CD4-positive, alpha-beta T cell (primary cell): ENCODE measurements around the gene CFAP57. TPM values are rescaled to one million over a fixed set of nuclear protein-coding genes. Genes with fewer than 3 reads are reported as not detected.

ENCODE experiments used
- ATAC-seq: fragments of 200-7000 bp; cut with Tn5 transposase; one replicate; pipeline ENCODE4 v1.10.0; 2022; ENCODE audit warnings: mild to moderate bottlenecking; ENCODE audit not compliant: poor library complexity
- CTCF ChIA-PET: fragments of 350-600 bp; sonication (Branson Sonifier 250); formaldehyde crosslinking; loops from one replicate; lab custom pipeline; 2021; ENCODE audit warnings: antibody characterized with exemption, inconsistent platforms; lab: Charles Lee
- POLR2A ChIA-PET: fragments of 350-600 bp; sonication (Branson Sonifier 250); formaldehyde crosslinking; loops from one replicate; lab custom pipeline; 2021; ENCODE audit warnings: antibody characterized with exemption, inconsistent platforms; lab: Charles Lee
- DNase-seq, 14 experiments: peaks; one replicate each; pipeline ENCODE4 v3.0.0-alpha.2; 2013 to 2020; ENCODE audit warnings: mixed read lengths in 2 of 14
- H3K27ac ChIP-seq, 2 donors: one replicate each; pipeline versions ENCODE4 v1.5.1 to v1.7.0; 2013; ENCODE audit warnings: low read length in 2 of 2, low read depth in 1 of 2, mild to moderate bottlenecking in 1 of 2
- H3K27me3 ChIP-seq, 2 experiments: 1 replicate in 1 of 2; 2 replicates in 1 of 2; pipeline versions ENCODE4 v1.6.1 to v1.7.0; 2013; ENCODE audit warnings: low read length in 2 of 2, control low read depth in 1 of 2, mild to moderate bottlenecking in 1 of 2, moderate library complexity in 1 of 2; ENCODE audit not compliant: insufficient read depth in 2 of 2, control insufficient read depth in 1 of 2
- H3K36me3 ChIP-seq: one replicate; pipeline ENCODE4 v1.6.1; 2013; ENCODE audit warnings: low read length, control low read depth; ENCODE audit not compliant: insufficient read depth
- H3K4me1 ChIP-seq: one replicate; pipeline ENCODE4 v1.6.1; 2013; ENCODE audit warnings: low read length, control low read depth; ENCODE audit not compliant: insufficient read depth
- H3K4me3 ChIP-seq: one replicate; pipeline ENCODE4 v1.5.1; 2013; ENCODE audit warnings: mild to moderate bottlenecking, low read length, moderate library complexity
- H3K9me3 ChIP-seq, 2 experiments: 1 replicate in 1 of 2; 2 replicates in 1 of 2; pipeline versions ENCODE4 v1.6.1 to v1.7.0; 2013; ENCODE audit warnings: low read length in 2 of 2, mild to moderate bottlenecking in 2 of 2, control low read depth in 1 of 2, moderate library complexity in 1 of 2; ENCODE audit not compliant: control insufficient read depth in 1 of 2, insufficient read depth in 1 of 2
- H3K27ac Mint-ChIP-seq: one replicate; pipeline ENCODE4 v1.8.0; 2020; ENCODE audit warnings: mixed read lengths
- H3K27me3 Mint-ChIP-seq: one replicate; pipeline ENCODE4 v1.8.0; 2021; ENCODE audit warnings: mixed read lengths
- H3K36me3 Mint-ChIP-seq: one replicate; pipeline ENCODE4 v1.8.0; 2021; ENCODE audit warnings: low read depth, mixed read lengths
- H3K4me1 Mint-ChIP-seq: one replicate; pipeline ENCODE4 v1.8.0; 2021; ENCODE audit warnings: low read depth, mixed read lengths
- H3K4me3 Mint-ChIP-seq: one replicate; pipeline ENCODE4 v1.8.0; 2020; ENCODE audit warnings: mild to moderate bottlenecking, mixed read lengths
- H3K9me3 Mint-ChIP-seq: one replicate; pipeline ENCODE4 v1.8.0; 2020; ENCODE audit warnings: mixed read lengths
- intact Hi-C, 2 experiments: fragments of 100-400 bp; cut with DNase I in 1 of 2; cut with micrococcal nuclease in 1 of 2; formaldehyde crosslinking; loops; one replicate each; pipeline versions ENCODE4 v1.15.1 to v1.9.0; 2023 to 2025; cut with DNase I, micrococcal nuclease
- total RNA-seq, 174 experiments: library from RNA in 2 of 174; stranded (reverse) in 2 of 174; gene quantifications; one replicate each; pipeline ENCODE4 v1.2.3 and lab custom pipeline; 2021 to 2026
- TF ChIP-seq, protein P1 (sequence below): fragments of 200-600 bp; IDR thresholded peaks from one replicate; pipeline ENCODE4 v1.8.0; 2022; ENCODE audit warnings: antibody characterized with exemption, mild to moderate bottlenecking

Gene CFAP57
- total RNA-seq, 2 experiments from 2014 or later, result not detected

DNA sequence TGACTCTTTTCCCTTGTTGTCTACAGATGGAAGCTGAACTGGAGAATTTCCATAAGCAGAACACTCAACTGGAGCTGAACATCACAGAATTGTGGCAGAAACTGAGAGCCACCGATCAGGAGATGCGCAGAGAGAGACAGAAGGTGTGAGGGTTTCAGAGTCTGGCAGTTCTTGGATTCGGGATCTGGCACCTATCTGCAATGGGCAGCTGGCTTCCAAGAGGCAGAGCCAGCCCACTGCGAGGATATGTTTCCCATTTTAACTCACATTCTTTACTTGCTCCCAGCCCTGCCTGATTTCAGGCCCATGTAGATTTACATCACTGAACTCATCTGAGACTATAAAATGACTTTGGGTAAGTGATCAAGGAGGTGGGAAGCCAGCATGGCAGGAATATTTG is 60.4 kb downstream of the CFAP57 start:
- Histone ChIP-seq H3K4me3 (no peak overlapping the region), H3K27me3 (no peaks in the 10 kb centered on the region), H3K36me3 (no peaks in the 10 kb centered on the region), H3K4me1 (no peaks in the 10 kb centered on the region), H3K27ac (no peak overlapping the region), H3K9me3 (no peaks in the 10 kb centered on the region)
- TF ChIP-seq, protein P1, sequence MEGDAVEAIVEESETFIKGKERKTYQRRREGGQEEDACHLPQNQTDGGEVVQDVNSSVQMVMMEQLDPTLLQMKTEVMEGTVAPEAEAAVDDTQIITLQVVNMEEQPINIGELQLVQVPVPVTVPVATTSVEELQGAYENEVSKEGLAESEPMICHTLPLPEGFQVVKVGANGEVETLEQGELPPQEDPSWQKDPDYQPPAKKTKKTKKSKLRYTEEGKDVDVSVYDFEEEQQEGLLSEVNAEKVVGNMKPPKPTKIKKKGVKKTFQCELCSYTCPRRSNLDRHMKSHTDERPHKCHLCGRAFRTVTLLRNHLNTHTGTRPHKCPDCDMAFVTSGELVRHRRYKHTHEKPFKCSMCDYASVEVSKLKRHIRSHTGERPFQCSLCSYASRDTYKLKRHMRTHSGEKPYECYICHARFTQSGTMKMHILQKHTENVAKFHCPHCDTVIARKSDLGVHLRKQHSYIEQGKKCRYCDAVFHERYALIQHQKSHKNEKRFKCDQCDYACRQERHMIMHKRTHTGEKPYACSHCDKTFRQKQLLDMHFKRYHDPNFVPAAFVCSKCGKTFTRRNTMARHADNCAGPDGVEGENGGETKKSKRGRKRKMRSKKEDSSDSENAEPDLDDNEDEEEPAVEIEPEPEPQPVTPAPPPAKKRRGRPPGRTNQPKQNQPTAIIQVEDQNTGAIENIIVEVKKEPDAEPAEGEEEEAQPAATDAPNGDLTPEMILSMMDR, result no peak
- Mint-ChIP-seq H3K27ac (no peak overlapping the region), H3K9me3 (no peaks in the 10 kb centered on the region), H3K27me3 (no peaks in the 10 kb centered on the region), H3K4me1 (no peaks in the 10 kb centered on the region), H3K4me3 (no peak overlapping the region), H3K36me3 (no peaks in the 10 kb centered on the region)
- ChIA-PET POLR2A (no interaction called here), CTCF (interaction anchor here (2.6 kb wide), 1 partner anchor 182 kb away, joined by 8 read pairs; no protein-coding TSS in a partner anchor)
- ATAC-seq (no peak), DNase-seq (no peak)
- intact Hi-C loops, result no loop called here

DNA sequence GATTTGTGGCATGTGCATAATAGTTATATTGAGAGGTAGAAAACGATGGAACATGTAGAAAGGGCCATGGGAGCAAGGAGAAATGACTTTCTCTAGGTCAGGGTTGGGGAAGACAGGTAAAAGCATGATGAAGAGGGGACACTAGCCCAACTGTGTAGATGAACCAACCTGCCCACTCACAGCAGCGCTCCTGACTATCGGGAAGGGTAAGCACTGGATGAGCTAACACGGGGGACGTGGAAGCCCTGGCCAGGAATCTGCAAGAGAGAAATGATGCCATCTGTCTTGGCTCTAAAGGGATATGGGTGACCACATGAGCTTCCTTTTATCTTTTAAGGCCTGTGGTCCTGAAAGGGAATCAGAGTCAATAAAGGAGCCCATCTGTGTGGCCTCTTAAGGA is 61.5 kb downstream of the CFAP57 start:
- H3K36me3 ChIP-seq, result no peaks in the 10 kb centered on the region
- ChIA-PET CTCF (no interaction called here), POLR2A (no interaction called here)
- Mint-ChIP-seq H3K4me1 (no peaks in the 10 kb centered on the region), H3K27ac (no peak overlapping the region), H3K4me3 (no peak overlapping the region), H3K9me3 (no peaks in the 10 kb centered on the region), H3K27me3 (no peaks in the 10 kb centered on the region), H3K36me3 (no peaks in the 10 kb centered on the region)
- TF ChIP-seq, protein P1, result no peak
- intact Hi-C loops, result no loop called here
- no peaks in the 10 kb centered on the region for H3K9me3 ChIP-seq
- H3K4me3 ChIP-seq, result no peak overlapping the region
- H3K4me1 ChIP-seq, result no peaks in the 10 kb centered on the region
- no peaks in the 10 kb centered on the region for H3K27me3 ChIP-seq
- no peak overlapping the region for H3K27ac ChIP-seq
- no peak for DNase-seq
- ATAC-seq, result no peak

DNA sequence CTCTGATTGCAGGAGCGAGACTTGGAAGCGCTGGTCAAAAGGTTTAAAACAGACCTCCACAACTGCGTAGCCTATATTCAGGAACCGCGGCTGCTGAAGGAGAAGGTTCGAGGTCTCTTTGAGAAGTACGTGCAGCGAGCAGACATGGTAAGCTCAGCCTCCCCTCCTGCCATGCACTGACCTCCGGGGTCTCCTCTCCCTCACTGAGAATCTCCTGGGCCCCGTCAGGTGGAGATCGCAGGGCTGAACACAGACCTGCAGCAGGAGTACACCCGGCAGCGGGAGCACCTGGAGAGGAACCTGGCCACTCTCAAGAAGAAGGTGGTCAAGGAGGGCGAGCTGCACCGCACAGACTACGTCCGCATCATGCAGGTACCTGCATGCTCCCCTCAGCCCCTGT is 62.1 kb downstream of the CFAP57 start:
- Mint-ChIP-seq H3K9me3 (no peaks in the 10 kb centered on the region), H3K4me1 (no peaks in the 10 kb centered on the region), H3K27me3 (no peaks in the 10 kb centered on the region), H3K4me3 (no peak overlapping the region), H3K36me3 (no peaks in the 10 kb centered on the region), H3K27ac (no peak overlapping the region)
- intact Hi-C loops, result no loop called here
- Histone ChIP-seq H3K9me3 (no peaks in the 10 kb centered on the region), H3K4me3 (no peak overlapping the region), H3K27ac (no peak overlapping the region), H3K36me3 (no peaks in the 10 kb centered on the region), H3K27me3 (no peaks in the 10 kb centered on the region), H3K4me1 (no peaks in the 10 kb centered on the region)
- TF ChIP-seq, protein P1, result no peak
- ATAC-seq, result no peak
- POLR2A ChIA-PET, result no interaction called here
- no peak for DNase-seq
- CTCF ChIA-PET, result no interaction called here
